Stimulated activated CD8-positive, alpha-beta memory T cell treated with anti-CD3 and anti-CD28 coated beads, Interleukin-4, amount 100 ng/mL, for 48 hours (primary cell): ENCODE results near the gene FGF14.

Source experiments
- DNase-seq: peaks from one replicate; pipeline ENCODE4 v3.0.0-alpha.2; 2020

FGF14 gene

DNA sequence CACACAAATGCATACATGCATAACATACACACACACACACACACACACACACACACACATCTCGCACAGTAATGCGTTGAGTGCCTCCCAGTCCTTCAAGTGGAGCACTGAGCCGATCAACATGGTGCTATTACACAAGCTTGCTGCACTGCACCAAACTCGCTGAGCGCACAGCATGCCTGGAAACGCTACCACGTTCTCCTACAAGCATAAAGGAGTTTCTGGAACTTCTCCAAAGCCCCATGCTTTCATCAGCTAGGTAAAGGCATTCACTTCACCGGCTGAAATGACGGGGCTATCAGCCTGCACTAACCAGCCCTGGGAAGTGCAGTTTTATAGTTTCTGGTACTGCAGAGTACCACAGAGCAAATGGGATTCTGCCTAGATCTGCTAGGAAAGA lies 92.7 kb downstream of the FGF14 start:
- no peak for DNase-seq

GRCh38 chr13:102302534-102302933 lies 99.3 kb downstream of the FGF14 start:
- no peak for DNase-seq

- no peak for DNase-seq
Measured at GRCh38 chr13:102300379-102300778, 101.5 kb downstream of the FGF14 start.

DNA sequence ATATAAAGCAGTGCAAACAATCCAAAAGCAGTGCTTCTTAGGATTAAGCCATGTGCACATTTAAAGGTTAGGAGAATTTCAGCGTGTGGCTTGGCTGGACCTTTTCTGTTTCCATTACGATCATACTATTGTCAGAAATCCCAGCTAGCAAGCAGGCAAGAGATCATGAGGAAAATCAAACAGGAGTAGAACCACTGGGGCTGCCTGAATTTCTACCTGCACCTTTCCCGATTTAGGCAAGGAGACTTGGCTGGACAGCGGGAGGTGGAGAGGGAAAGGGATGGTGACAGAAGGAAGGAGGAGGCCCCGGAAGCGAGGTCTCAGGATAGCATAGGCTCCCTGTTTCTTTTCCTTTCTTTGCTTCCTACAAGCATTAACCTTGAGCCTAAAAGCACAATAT lies 102.5 kb downstream of the FGF14 start:
- DNase-seq: no peak

- DNase-seq: no peak
Measured at GRCh38 chr13:102298051-102298450, 103.8 kb downstream of the FGF14 start.

- no peak for DNase-seq
Measured at GRCh38 chr13:102295316-102296048, 106.4 kb downstream of the FGF14 start.

DNA sequence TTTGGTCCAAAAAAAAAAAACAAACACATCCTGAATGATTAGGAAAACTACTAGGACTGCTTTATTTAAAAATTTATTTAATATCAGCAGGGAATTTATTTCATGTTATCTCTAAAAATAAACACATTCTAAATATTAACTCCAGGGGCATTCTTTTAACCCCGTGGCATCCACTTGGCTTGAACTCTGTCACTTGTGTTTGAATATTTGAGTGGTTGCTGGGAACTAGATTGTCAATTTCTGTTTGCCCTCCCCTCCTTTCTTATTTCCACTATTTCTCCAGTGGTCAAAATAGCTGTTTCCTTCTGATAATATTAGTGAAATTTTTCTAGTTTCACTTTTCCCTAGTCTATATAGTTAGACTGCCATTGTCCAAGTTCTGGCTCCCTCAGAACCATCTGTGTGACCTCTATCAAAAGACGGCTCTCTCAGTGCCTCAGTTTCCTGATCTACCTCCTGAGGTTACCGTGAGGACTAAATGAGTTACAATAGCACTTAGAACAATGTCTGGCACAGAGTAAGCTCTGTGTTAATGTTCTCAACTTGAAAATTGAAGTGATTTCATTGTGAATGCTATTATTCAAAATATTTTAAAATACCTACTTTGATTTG lies 107.3 kb downstream of the FGF14 start:
- DNase-seq: no peak

- DNase-seq: no peak
Measured at GRCh38 chr13:102293723-102294122, 108.1 kb downstream of the FGF14 start.

DNA sequence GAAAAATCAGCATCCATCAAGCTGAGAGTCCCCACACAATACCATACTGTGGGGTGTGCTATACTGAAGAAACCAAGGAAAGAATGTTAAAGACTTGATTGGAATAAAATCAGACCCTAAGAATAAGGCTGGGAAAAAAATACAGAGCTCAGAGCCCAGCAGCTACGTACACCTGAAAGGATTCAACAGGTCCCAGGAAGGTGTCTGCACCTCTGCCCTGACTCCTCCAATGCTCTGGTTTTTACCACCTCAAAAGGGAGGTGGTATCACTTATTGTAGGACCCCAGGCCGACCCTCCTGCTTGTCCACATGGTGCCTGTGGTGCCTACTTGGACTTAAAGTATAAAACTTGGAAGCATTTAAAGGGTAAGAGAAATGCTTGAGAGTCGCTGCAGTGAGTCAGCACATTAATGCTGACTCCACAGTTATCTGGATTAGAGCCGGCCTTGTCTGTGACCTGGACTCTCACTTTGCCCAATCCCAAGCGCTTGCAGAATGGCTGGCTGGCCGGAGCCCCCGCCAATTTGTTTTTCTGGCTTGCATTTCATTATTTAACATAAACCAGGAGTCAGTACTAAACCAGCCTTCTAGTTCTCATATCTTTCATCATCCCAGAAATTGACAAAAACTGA lies 110.1 kb downstream of the FGF14 start:
- no peak for DNase-seq

- DNase-seq: no peak
Measured at GRCh38 chr13:102289606-102290005, 112.2 kb downstream of the FGF14 start.

- DNase-seq: no peak
Measured at GRCh38 chr13:102286326-102286725, 115.5 kb downstream of the FGF14 start.

DNA sequence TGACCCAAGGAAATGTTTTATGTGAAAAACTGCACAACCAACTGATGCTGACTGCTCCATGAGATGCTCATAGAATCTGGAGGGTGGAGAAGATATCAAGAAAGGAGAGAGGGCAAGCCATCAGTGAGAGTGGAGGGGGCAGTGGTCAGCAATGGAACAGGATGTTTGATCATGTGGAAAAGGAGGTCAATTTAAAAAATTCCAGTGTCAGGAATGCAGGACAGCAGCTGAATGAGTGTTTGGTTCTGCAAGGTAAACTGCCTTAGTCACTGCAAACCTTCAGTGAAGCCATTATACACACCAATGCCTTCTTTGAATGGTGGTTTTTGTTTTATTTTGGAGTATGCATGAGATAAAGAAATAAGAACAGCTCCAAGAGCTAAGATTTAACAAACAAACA lies 121.5 kb downstream of the FGF14 start:
- DNase-seq: no peak

GRCh38 chr13:102277286-102277685 lies 124.6 kb downstream of the FGF14 start:
- DNase-seq: no peak

DNA sequence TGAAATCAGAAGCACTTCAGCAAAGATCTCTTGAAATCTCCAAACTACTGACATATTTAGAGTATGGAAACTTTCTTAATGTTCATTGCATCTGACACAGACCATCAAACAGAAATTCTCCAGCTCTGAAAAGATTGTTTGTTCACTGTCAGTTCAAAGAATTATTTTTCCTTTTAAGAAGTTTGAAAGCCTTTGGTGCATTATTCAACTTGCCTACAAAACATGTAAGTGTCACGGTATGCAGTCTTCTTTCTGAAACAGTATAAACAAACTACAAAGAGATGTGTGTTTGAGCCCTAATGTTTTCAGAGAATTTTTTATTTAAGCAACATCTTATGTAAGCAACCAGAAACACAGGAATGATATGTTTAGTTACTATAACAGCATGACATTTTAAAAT lies 125.4 kb downstream of the FGF14 start:
- DNase-seq: no peak

DNA sequence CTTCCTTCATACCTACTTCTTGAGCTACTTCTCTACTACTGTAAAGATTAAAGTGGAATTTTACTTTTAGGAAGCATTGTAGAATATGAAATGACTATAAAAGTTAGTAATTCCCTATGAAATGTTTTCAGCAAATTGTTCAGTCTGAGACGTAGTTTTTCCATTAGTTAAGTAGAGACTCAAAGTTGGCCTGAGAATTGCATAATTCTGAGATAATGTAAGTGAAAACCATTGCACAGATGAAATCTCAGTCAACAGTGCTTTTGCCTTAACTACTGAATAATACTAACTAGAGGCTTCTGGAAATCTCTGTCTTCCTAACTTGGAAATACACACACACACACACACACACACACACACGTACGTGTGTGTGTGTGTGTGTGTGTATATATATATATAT lies 125.9 kb downstream of the FGF14 start:
- DNase-seq: no peak

GRCh38 chr13:102273111-102273510 lies 128.7 kb downstream of the FGF14 start:
- no peak for DNase-seq

- no peak for DNase-seq
Measured at GRCh38 chr13:102267191-102267590, 134.7 kb downstream of the FGF14 start.

- DNase-seq: no peak
Measured at GRCh38 chr13:102261809-102262208, 140.0 kb downstream of the FGF14 start.

DNA sequence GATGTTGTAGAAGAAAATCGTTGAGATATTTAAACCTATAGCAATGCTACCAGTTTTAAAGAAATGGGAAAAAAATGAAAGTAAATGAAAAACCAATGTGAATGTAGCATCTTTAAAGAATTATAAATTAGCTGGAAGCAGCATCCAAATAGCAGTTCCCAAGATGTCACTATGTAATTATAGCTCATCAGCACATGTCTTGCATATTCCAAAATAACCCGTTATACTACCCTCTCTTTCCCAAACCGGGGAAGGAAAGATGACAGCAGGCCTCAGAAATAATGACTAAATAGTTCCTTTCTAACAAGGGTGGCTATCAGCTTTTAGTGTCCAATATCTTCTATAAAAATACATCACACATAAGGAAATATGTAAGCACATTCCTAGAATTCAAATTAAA lies 140.5 kb downstream of the FGF14 start:
- DNase-seq: no peak

DNA sequence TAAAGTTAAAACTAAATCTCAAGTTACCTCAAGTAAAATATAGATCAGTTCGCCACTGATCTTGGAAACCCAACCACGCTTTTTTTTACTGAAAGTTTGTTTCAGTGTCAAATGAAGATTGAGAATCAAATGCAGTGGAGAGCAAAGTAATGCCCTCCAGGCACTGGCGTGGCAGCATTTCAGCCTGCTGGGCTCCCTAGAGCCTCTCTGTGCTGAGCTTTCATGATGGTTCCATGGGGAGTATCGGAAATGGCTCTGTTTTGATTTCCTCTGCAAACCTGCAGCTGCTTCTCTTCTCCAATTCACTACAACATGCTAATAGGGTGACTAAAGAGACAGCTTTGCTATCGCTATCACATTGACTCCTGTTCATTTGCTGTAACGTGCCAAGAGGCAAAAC lies 141.6 kb downstream of the FGF14 start:
- DNase-seq: no peak

DNA sequence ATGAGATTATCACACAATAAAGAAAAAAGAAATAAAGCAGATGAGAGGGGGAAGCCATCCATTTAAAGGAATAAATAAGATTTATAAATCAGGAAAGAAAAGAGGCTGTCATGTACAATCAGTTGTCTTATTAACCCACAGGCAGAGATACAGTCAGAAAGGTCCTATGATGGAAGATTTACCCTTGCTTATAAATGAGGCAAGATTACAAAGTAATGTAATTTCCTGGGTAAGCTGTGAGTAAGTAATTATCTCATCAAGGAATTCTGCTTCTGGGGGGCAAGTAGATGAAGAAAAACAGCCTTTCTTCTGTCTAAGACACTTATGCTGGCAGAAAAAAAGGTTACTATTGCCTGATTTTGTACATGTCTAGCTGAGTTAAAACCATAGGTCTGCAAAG lies 146.4 kb downstream of the FGF14 start:
- DNase-seq: no peak

GRCh38 chr13:102251817-102252216 lies 150.0 kb downstream of the FGF14 start:
- DNase-seq: no peak

DNA sequence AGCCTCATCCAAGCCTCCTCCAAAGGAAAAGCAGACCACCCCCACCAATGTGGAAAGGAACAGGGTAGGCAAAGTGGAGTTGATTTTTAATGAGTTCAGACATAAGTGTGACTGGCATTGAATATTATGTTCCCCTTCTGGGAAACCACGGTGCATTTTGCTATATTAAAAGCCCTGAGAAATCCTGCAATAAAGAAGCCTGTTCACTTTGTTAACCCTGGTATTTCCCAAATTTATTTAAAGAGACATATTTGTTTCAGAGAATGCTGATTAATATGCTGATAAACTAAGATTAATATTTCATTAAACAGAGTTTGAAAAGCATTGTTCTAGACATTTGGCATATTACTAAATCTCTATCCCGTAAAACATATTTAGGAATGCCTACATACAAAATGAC lies 151.4 kb downstream of the FGF14 start:
- no peak for DNase-seq

DNA sequence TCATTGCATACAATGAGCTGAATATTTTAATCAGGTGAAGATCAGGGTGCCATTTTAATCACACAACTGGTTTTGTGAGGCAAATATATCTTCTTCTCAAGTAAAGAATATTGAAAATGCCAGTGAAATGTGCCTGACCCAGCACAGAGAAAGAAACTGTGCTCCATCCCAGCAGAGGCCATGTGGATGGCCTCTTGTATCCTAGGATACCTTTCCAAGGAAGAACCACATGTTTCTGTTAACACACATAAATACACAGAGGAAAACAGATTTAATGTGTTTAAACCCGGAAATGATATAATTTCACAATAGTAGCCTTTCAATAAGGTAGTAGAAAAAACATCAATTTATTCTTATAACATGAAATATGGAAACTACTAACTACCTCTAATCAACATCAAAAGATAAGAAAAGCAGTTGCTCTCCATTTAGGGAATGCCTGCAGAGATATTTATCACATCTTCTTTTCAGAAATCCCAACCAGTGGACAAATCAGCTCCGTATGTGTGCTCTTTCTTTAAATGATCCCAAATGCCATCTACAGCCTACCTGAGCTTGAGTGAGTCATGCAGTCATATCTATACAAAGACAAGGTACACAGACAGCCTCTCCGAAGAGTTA lies 157.1 kb downstream of the FGF14 start:
- no peak for DNase-seq
